Measurements from ENCODE around the gene CAPS. TPM values are rescaled to one million over a fixed set of nuclear protein-coding genes. Genes with fewer than 3 reads are reported as not detected.

The CAPS gene
- total RNA-seq, 1 experiment from 2014 or later: 2.3 TPM

GRCh38 chr19:5951338-5951861 lies 37.3 kb downstream of the CAPS start:
- Mint-ChIP-seq H3K27ac (peak overlapping the region in 2 of 3 experiments; percentile 40 to 78; a peak in 3 of 7 replicates), H3K4me3 (peak overlapping the region in 1 of 2 experiments; percentile 63; a peak in 4 of 5 replicates), H3K27me3 (ENCODE audit: low read depth) (peaks cover 1% of the 10 kb centered on the region; the same call in 1 of the 2 replicates), H3K9me3 (no peaks in the 10 kb centered on the region), H3K4me1 (peaks cover 84 to 87% of the 10 kb centered on the region in 2 experiments), H3K36me3 (ENCODE audit: insufficient read depth in 1 of 3, low read depth in 3 of 3) (peaks cover 2 to 13% (median 4%) of the 10 kb centered on the region in 3 experiments; a peak in 6 of 7 replicates)
- no peaks in the 10 kb centered on the region for H3K27me3 ChIP-seq (ENCODE audit: insufficient read depth, low read length)
- H3K27ac ChIP-seq (ENCODE audit: insufficient read length, low read depth, low read length): no peak overlapping the region
- no peak overlapping the region for H3K9ac ChIP-seq (ENCODE audit: extremely low read depth, insufficient read length, low read length)
- H2AK5ac ChIP-seq (ENCODE audit: insufficient read length, low read length): no peak overlapping the region
- H3K4me1 ChIP-seq (ENCODE audit: insufficient read depth, low read length): peaks cover 27% of the 10 kb centered on the region
- H2BK12ac ChIP-seq (ENCODE audit: insufficient read length, low read depth, low read length): no peak overlapping the region
- H2BK120ac ChIP-seq (ENCODE audit: low read depth, low read length, poor library complexity, severe bottlenecking): no peak overlapping the region
- peak overlapping the region; percentile 19 for H3K4me2 ChIP-seq (ENCODE audit: insufficient read depth, insufficient read length, low read length)
- WGBS (ENCODE audit: extremely low coverage, insufficient read length, low lambda C conversion rate): no CpG with 5 or more reads among the region's 19 CpGs
- peak; percentile 46 for DNase-seq
- H3K18ac ChIP-seq (ENCODE audit: insufficient read length, low read depth, low read length): no peak overlapping the region
- no peak overlapping the region for H3K56ac ChIP-seq (ENCODE audit: insufficient read length, low read depth, low read length)
- H3K4ac ChIP-seq (ENCODE audit: low read depth, low read length): no peak overlapping the region
- no peaks in the 10 kb centered on the region for H4K20me1 ChIP-seq (ENCODE audit: control insufficient read depth, insufficient read depth, insufficient read length)
- H2AFZ ChIP-seq (ENCODE audit: low read length): no peak overlapping the region
- H3K23me2 ChIP-seq (ENCODE audit: insufficient read length, low read depth, low read length, poor library complexity, severe bottlenecking): no peaks in the 10 kb centered on the region
- H3T11ph ChIP-seq (ENCODE audit: low read length): no peak overlapping the region
- H4K5ac ChIP-seq (ENCODE audit: insufficient read length, low read depth, low read length): no peak overlapping the region
- H2BK5ac ChIP-seq (ENCODE audit: insufficient read length, low read length): no peak overlapping the region
- H2BK20ac ChIP-seq (ENCODE audit: low read depth, low read length, poor library complexity, severe bottlenecking): no peak overlapping the region
- H3K23ac ChIP-seq (ENCODE audit: insufficient read length, low read depth, low read length): no peak overlapping the region
- TF ChIP-seq CTCF (conservative IDR thresholded peaks at IDR 0.05): no peak
- no peak overlapping the region for H4K8ac ChIP-seq (replicated peaks; ENCODE audit: insufficient read length, low read depth, low read length)
- no peak overlapping the region for H2BK15ac ChIP-seq (ENCODE audit: low read depth, low read length)
- H3K9me3 ChIP-seq (ENCODE audit: control insufficient read depth, low read depth, low read length): no peaks in the 10 kb centered on the region
- H3K79me2 ChIP-seq (ENCODE audit: insufficient read depth, low read length): peaks cover 3% of the 10 kb centered on the region; the same call in 1 of the 2 replicates
- no peak overlapping the region for H4K91ac ChIP-seq (ENCODE audit: insufficient read length, low read depth, low read length)
- peaks cover 10% of the 10 kb centered on the region for H3K79me1 ChIP-seq (ENCODE audit: insufficient read depth, low read depth, low read length, poor library complexity, severe bottlenecking)
- H3K14ac ChIP-seq (ENCODE audit: insufficient read depth, low read length): no peak overlapping the region; the same call in 1 of the 2 replicates
